Central memory CD8-positive, alpha-beta T cell (primary cell): ENCODE measurements around the gene MIA.
A peak's percentile ranks its signal among the peaks of the same experiment; 100 is the strongest.
"Not testable (repeated sequence)": the region's sequence is repeated elsewhere in the genome, so short reads cannot be mapped to it uniquely, and the experiment has no call there.

Source experiments
- ATAC-seq: fragments of 150-1000 bp; cut with Tn5 transposase; replicated peaks from 2 replicates; pipeline ENCODE4 v1.10.0; 2022; ENCODE audit warnings: mild to moderate bottlenecking, moderate FRiP score, moderate number of reproducible peaks; ENCODE audit not compliant: poor library complexity, severe bottlenecking; ENCODE audit errors: extremely low read depth
- DNase-seq, 2 donors: peaks; one replicate each; pipeline ENCODE4 v3.0.0; 2021; ENCODE audit warnings: low spot score in 2 of 2
- H3K27ac Mint-ChIP-seq: one replicate; pipeline ENCODE4 v1.8.0; 2022; ENCODE audit warnings: low read depth, mild to moderate bottlenecking, moderate library complexity, mixed read lengths
- H3K27me3 Mint-ChIP-seq: one replicate; pipeline ENCODE4 v1.8.0; 2022; ENCODE audit warnings: mixed read lengths
- H3K36me3 Mint-ChIP-seq: one replicate; pipeline ENCODE4 v1.8.0; 2022; ENCODE audit warnings: mild to moderate bottlenecking, moderate library complexity, mixed read lengths; ENCODE audit not compliant: insufficient read depth
- H3K4me1 Mint-ChIP-seq: one replicate; pipeline ENCODE4 v1.8.0; 2022; ENCODE audit warnings: mixed read lengths
- H3K4me3 Mint-ChIP-seq: one replicate; pipeline ENCODE4 v1.8.0; 2022; ENCODE audit warnings: mild to moderate bottlenecking, moderate library complexity, mixed read lengths
- H3K9me3 Mint-ChIP-seq: one replicate; pipeline ENCODE4 v1.8.0; 2022; ENCODE audit warnings: mixed read lengths

MIA gene

GRCh38 chr19:40826699-40827385, 51.5 kb downstream of the MIA start:
- Mint-ChIP-seq H3K27ac (peak overlapping the region; percentile 94), H3K4me1 (peaks cover 47% of the 10 kb centered on the region), H3K4me3 (peak overlapping the region; percentile 52), H3K36me3 (peaks cover 12% of the 10 kb centered on the region)
- DNase-seq, result peak; percentile 43 to 85
- not testable (repeated sequence) for H3K27me3 Mint-ChIP-seq, H3K9me3 Mint-ChIP-seq
- peak; percentile 95 for ATAC-seq
